Naive thymus-derived CD4-positive, alpha-beta T cell (primary cell): ENCODE results near the gene MMS19. TPM values are rescaled to one million over a fixed set of nuclear protein-coding genes. Genes with fewer than 3 reads are reported as not detected.

Source experiments
- ATAC-seq: fragments of 150-1000 bp; cut with Tn5 transposase; 2 replicates; pipeline ENCODE4 v1.10.0; 2021; ENCODE audit warnings: mild to moderate bottlenecking, moderate library complexity
- CTCF ChIA-PET: fragments of 350-600 bp; sonication (Branson Sonifier 250); formaldehyde crosslinking; loops from one replicate; lab custom pipeline; 2021; ENCODE audit warnings: antibody characterized with exemption; lab: Charles Lee
- POLR2A ChIA-PET: fragments of 350-600 bp; sonication (Branson Sonifier 250); formaldehyde crosslinking; loops from one replicate; lab custom pipeline; 2021; ENCODE audit warnings: antibody characterized with exemption, inconsistent platforms; lab: Charles Lee
- DNase-seq, 9 donors: peaks; one replicate each; pipeline versions ENCODE4 v3.0.0 to v3.0.0-alpha.2; 2020 to 2022; ENCODE audit warnings: mixed read lengths in 1 of 9
- H3K27ac ChIP-seq: one replicate; pipeline ENCODE4 v1.7.0; 2013; ENCODE audit warnings: mild to moderate bottlenecking, low read depth, low read length, moderate library complexity
- H3K27me3 ChIP-seq, 2 donors: one replicate each; pipeline ENCODE4 v1.7.0; 2013; ENCODE audit warnings: low read length in 2 of 2, mild to moderate bottlenecking in 2 of 2, moderate library complexity in 2 of 2; ENCODE audit not compliant: control insufficient read depth in 2 of 2, insufficient read depth in 2 of 2
- H3K36me3 ChIP-seq, 3 experiments: 1 replicate in 2 of 3; 2 replicates in 1 of 3; pipeline ENCODE4 v1.7.0; 2013; ENCODE audit warnings: low read length in 3 of 3, mild to moderate bottlenecking in 3 of 3, moderate library complexity in 1 of 3; ENCODE audit not compliant: insufficient read depth in 3 of 3, control insufficient read depth in 2 of 3
- H3K4me1 ChIP-seq, 2 donors: one replicate each; pipeline ENCODE4 v1.7.0; 2013; ENCODE audit warnings: low read length in 2 of 2, mild to moderate bottlenecking in 2 of 2, moderate library complexity in 1 of 2; ENCODE audit not compliant: control insufficient read depth in 2 of 2, insufficient read depth in 2 of 2
- H3K4me3 ChIP-seq: 2 replicates; pipeline ENCODE4 v1.7.0; 2013; ENCODE audit warnings: mild to moderate bottlenecking, low read length
- H3K9me3 ChIP-seq, 3 experiments: 1 replicate in 2 of 3; 2 replicates in 1 of 3; pipeline ENCODE4 v1.7.0; 2013; ENCODE audit warnings: low read length in 3 of 3; ENCODE audit not compliant: control insufficient read depth in 2 of 3
- H3K27ac Mint-ChIP-seq, 9 donors: one replicate each; pipeline ENCODE4 v1.8.0; 2020 to 2022; ENCODE audit warnings: mixed read lengths in 9 of 9, mild to moderate bottlenecking in 8 of 9, moderate library complexity in 5 of 9, inconsistent platforms in 2 of 9
- H3K27me3 Mint-ChIP-seq, 5 donors: one replicate each; pipeline ENCODE4 v1.8.0; 2021 to 2022; ENCODE audit warnings: mixed read lengths in 5 of 5, mild to moderate bottlenecking in 1 of 5
- H3K36me3 Mint-ChIP-seq, 5 donors: one replicate each; pipeline ENCODE4 v1.8.0; 2020 to 2022; ENCODE audit warnings: mixed read lengths in 5 of 5, mild to moderate bottlenecking in 3 of 5, inconsistent platforms in 1 of 5
- H3K4me1 Mint-ChIP-seq, 7 donors: one replicate each; pipeline ENCODE4 v1.8.0; 2020 to 2022; ENCODE audit warnings: mixed read lengths in 7 of 7, mild to moderate bottlenecking in 3 of 7, inconsistent platforms in 1 of 7
- H3K4me3 Mint-ChIP-seq, 10 donors: one replicate each; pipeline ENCODE4 v1.8.0; 2020 to 2022; ENCODE audit warnings: mild to moderate bottlenecking in 10 of 10, mixed read lengths in 10 of 10, moderate library complexity in 6 of 10, inconsistent platforms in 2 of 10
- H3K9me3 Mint-ChIP-seq, 11 donors: one replicate each; pipeline ENCODE4 v1.8.0; 2020 to 2022; ENCODE audit warnings: mixed read lengths in 11 of 11, mild to moderate bottlenecking in 4 of 11, inconsistent platforms in 1 of 11, moderate library complexity in 1 of 11
- intact Hi-C, 2 donors: fragments of 100-400 bp; cut with micrococcal nuclease; formaldehyde crosslinking; loops; one replicate each; pipeline ENCODE4 v1.15.1; 2023
- polyA plus RNA-seq, 2 donors: library from polyadenylated mRNA; unstranded; fragments of 300-500 nt; fragmentation: Illumina TruSeq; gene quantifications; one replicate each; pipeline ENCODE4 v1.2.3, GENCODE V29; 2021
- total RNA-seq, 6 experiments: library from RNA in 5 of 6; stranded (reverse) in 5 of 6; gene quantifications; 1 replicate in 5 of 6; 2 replicates in 1 of 6; pipeline ENCODE4 v1.2.3 and lab custom pipeline; 2021 to 2026

The MMS19 gene
- total and polyA plus RNA-seq, 7 experiments from 2014 or later: 37.4 to 113 (median 82.0) TPM

- no peak overlapping the region for H3K4me3 Mint-ChIP-seq
- no peaks in the 10 kb centered on the region for H3K9me3 Mint-ChIP-seq
- Histone ChIP-seq H3K27ac (no peak overlapping the region), H3K4me1 (no peaks in the 10 kb centered on the region), H3K27me3 (no peaks in the 10 kb centered on the region), H3K4me3 (no peak overlapping the region), H3K9me3 (no peaks in the 10 kb centered on the region), H3K36me3 (no peaks in the 10 kb centered on the region)
- H3K27me3 Mint-ChIP-seq: peaks cover 0 to 3% (median 0%) of the 10 kb centered on the region in 5 donors
- peak; percentile 51 for ATAC-seq
- CTCF ChIA-PET: interaction anchor here (1.4 kb wide), 1 partner anchor 43 kb away, joined by 3 read pairs; no protein-coding TSS in a partner anchor
- no peaks in the 10 kb centered on the region for H3K36me3 Mint-ChIP-seq
- H3K27ac Mint-ChIP-seq: peak overlapping the region in 1 of 9 donors; percentile 64
- intact Hi-C loops: no loop called here
- H3K4me1 Mint-ChIP-seq: peaks cover 0 to 19% (median 0%) of the 10 kb centered on the region in 7 donors
- POLR2A ChIA-PET: no interaction called here
- peak in 1 of 9 donors; percentile 56 for DNase-seq
These were observed 44.2 kb upstream of the MMS19 start for GRCh38 chr10:97542169-97543024.

- Mint-ChIP-seq H3K4me3 (no peak overlapping the region), H3K27me3 (no peaks in the 10 kb centered on the region), H3K27ac (peak overlapping the region in 1 of 9 donors; percentile 76), H3K4me1 (peaks cover 0 to 19% (median 0%) of the 10 kb centered on the region in 7 donors), H3K9me3 (no peaks in the 10 kb centered on the region), H3K36me3 (no peaks in the 10 kb centered on the region)
- H3K9me3 ChIP-seq: no peaks in the 10 kb centered on the region
- CTCF ChIA-PET: no interaction called here
- ATAC-seq (no peak), DNase-seq (no peak)
- intact Hi-C loops: no loop called here
- no peaks in the 10 kb centered on the region for H3K4me1 ChIP-seq
- no peaks in the 10 kb centered on the region for H3K27me3 ChIP-seq
- H3K4me3 ChIP-seq: no peak overlapping the region
- POLR2A ChIA-PET: no interaction called here
- H3K36me3 ChIP-seq: no peaks in the 10 kb centered on the region
- H3K27ac ChIP-seq: no peak overlapping the region
These were observed 42.7 kb upstream of the MMS19 start for GRCh38 chr10:97540669-97541500.

- H3K27ac Mint-ChIP-seq: no peak overlapping the region
- Histone ChIP-seq H3K9me3 (no peaks in the 10 kb centered on the region), H3K36me3 (no peaks in the 10 kb centered on the region), H3K27ac (no peak overlapping the region), H3K27me3 (no peaks in the 10 kb centered on the region), H3K4me3 (no peak overlapping the region), H3K4me1 (no peaks in the 10 kb centered on the region)
- DNase-seq (no peak), ATAC-seq (no peak)
- POLR2A ChIA-PET: no interaction called here
- peaks cover 0 to 19% (median 0%) of the 10 kb centered on the region in 7 donors for H3K4me1 Mint-ChIP-seq
- no peaks in the 10 kb centered on the region for H3K36me3 Mint-ChIP-seq
- H3K27me3 Mint-ChIP-seq: no peaks in the 10 kb centered on the region
- CTCF ChIA-PET: interaction anchor here (0.5 to 0.6 kb wide), 2 partner anchors 24 to 120 kb away, joined by 3 read pairs; no protein-coding TSS in a partner anchor
- intact Hi-C loops: no loop called here
- no peak overlapping the region for H3K4me3 Mint-ChIP-seq
- H3K9me3 Mint-ChIP-seq: no peaks in the 10 kb centered on the region
These were observed 41.4 kb upstream of the MMS19 start for GRCh38 chr10:97539523-97540200.

- Mint-ChIP-seq H3K27me3 (no peaks in the 10 kb centered on the region), H3K4me3 (no peak overlapping the region), H3K4me1 (peaks cover 0 to 19% (median 0%) of the 10 kb centered on the region in 7 donors), H3K9me3 (no peaks in the 10 kb centered on the region), H3K27ac (no peak overlapping the region), H3K36me3 (no peaks in the 10 kb centered on the region)
- Histone ChIP-seq H3K4me1 (no peaks in the 10 kb centered on the region), H3K27me3 (no peaks in the 10 kb centered on the region), H3K4me3 (no peak overlapping the region), H3K9me3 (no peaks in the 10 kb centered on the region), H3K36me3 (no peaks in the 10 kb centered on the region), H3K27ac (no peak overlapping the region)
- ChIA-PET POLR2A (no interaction called here), CTCF (interaction anchor here (0.6 to 1.1 kb wide), 3 partner anchors 15 to 238 kb away, joined by 3 to 4 read pairs (median 4); no protein-coding TSS in a partner anchor)
- DNase-seq (no peak), ATAC-seq (no peak)
- intact Hi-C loops: no loop called here
These were observed 40.6 kb upstream of the MMS19 start for GRCh38 chr10:97538839-97539238.

- Histone ChIP-seq H3K27me3 (no peaks in the 10 kb centered on the region), H3K4me3 (no peak overlapping the region), H3K27ac (no peak overlapping the region), H3K9me3 (no peaks in the 10 kb centered on the region), H3K4me1 (no peaks in the 10 kb centered on the region), H3K36me3 (no peaks in the 10 kb centered on the region)
- H3K27ac Mint-ChIP-seq: no peak overlapping the region
- no peak overlapping the region for H3K4me3 Mint-ChIP-seq
- intact Hi-C loops: no loop called here
- ATAC-seq (no peak), DNase-seq (no peak)
- H3K36me3 Mint-ChIP-seq: no peaks in the 10 kb centered on the region
- no peaks in the 10 kb centered on the region for H3K27me3 Mint-ChIP-seq
- peaks cover 0 to 15% (median 0%) of the 10 kb centered on the region in 7 donors for H3K4me1 Mint-ChIP-seq
- ChIA-PET POLR2A (no interaction called here), CTCF (interaction anchor here (0.6 to 1.1 kb wide), 2 partner anchors 16 to 238 kb away, joined by 4 read pairs; no protein-coding TSS in a partner anchor)
- no peaks in the 10 kb centered on the region for H3K9me3 Mint-ChIP-seq
These were observed 40.2 kb upstream of the MMS19 start for GRCh38 chr10:97538411-97538810.

- H3K27me3 ChIP-seq: no peaks in the 10 kb centered on the region
- H3K27ac ChIP-seq: no peak overlapping the region
- ChIA-PET CTCF (no interaction called here), POLR2A (no interaction called here)
- Mint-ChIP-seq H3K27me3 (no peaks in the 10 kb centered on the region), H3K36me3 (no peaks in the 10 kb centered on the region), H3K27ac (no peak overlapping the region), H3K4me3 (no peak overlapping the region), H3K4me1 (peaks cover 0 to 5% (median 0%) of the 10 kb centered on the region in 7 donors), H3K9me3 (no peaks in the 10 kb centered on the region)
- H3K9me3 ChIP-seq: no peaks in the 10 kb centered on the region
- no peaks in the 10 kb centered on the region for H3K4me1 ChIP-seq
- no peaks in the 10 kb centered on the region for H3K36me3 ChIP-seq
- ATAC-seq (no peak), DNase-seq (no peak)
- intact Hi-C loops: no loop called here
- no peak overlapping the region for H3K4me3 ChIP-seq
These were observed 39.1 kb upstream of the MMS19 start for GRCh38 chr10:97537186-97537869.
